HEK293T (cell line): Measurements from ENCODE around the gene JARID2.

Experiments
- CTCF ChIA-PET: fragments of 350-600 bp; formaldehyde crosslinking; extraction: SDS; loops from one replicate; lab custom pipeline; 2021; ENCODE audit warnings: antibody characterized with exemption, inconsistent platforms; lab: Yijun Ruan, JAX
- POLR2A ChIA-PET: fragments of 350-600 bp; formaldehyde crosslinking; extraction: SDS; loops from one replicate; lab custom pipeline; 2020; ENCODE audit warnings: antibody characterized with exemption, inconsistent platforms; lab: Yijun Ruan, JAX
- DNase-seq: peaks from one replicate; pipeline ENCODE4 v3.0.0; 2012; ENCODE audit warnings: mixed read lengths; ENCODE audit errors: extremely low spot score
- ARNT ChIP-seq: fragments of 450-650 bp; IDR thresholded peaks from 2 replicates; pipeline ENCODE4 v1.6.1; 2017; ENCODE audit warnings: mild to moderate bottlenecking
- BHLHE40 ChIP-seq: fragments of 450-650 bp; IDR thresholded peaks from 2 replicates; pipeline ENCODE4 v1.6.1; 2016; ENCODE audit warnings: mild to moderate bottlenecking, moderate library complexity, borderline replicate concordance
- CTBP1 ChIP-seq: fragments of 450-650 bp; IDR thresholded peaks from 2 replicates; pipeline ENCODE4 v1.6.1; 2016; ENCODE audit warnings: borderline replicate concordance
- ELF4 ChIP-seq: fragments of 450-650 bp; IDR thresholded peaks from 2 replicates; pipeline ENCODE4 v1.6.1; 2017; ENCODE audit warnings: antibody characterized with exemption
- FOXA1 ChIP-seq: fragments of 450-650 bp; IDR thresholded peaks from 2 replicates; pipeline ENCODE4 v1.6.1; 2016; ENCODE audit warnings: mild to moderate bottlenecking
- FOXK2 ChIP-seq: fragments of 450-650 bp; IDR thresholded peaks from 2 replicates; pipeline ENCODE4 v1.6.1; 2016; ENCODE audit warnings: mild to moderate bottlenecking
- FOXM1 ChIP-seq: fragments of 450-650 bp; IDR thresholded peaks from 2 replicates; pipeline ENCODE4 v1.6.1; 2017; ENCODE audit warnings: mild to moderate bottlenecking, borderline replicate concordance
- HDGF ChIP-seq: fragments of 450-650 bp; IDR thresholded peaks from 2 replicates; pipeline ENCODE4 v1.6.1; 2017; ENCODE audit warnings: antibody characterized with exemption, borderline replicate concordance
- L3MBTL2 ChIP-seq: fragments of 450-650 bp; conservative IDR thresholded peaks from 2 replicates; pipeline ENCODE4 v1.6.1; 2016; ENCODE audit warnings: mild to moderate bottlenecking
- LEF1 ChIP-seq: fragments of 450-650 bp; IDR thresholded peaks from 2 replicates; pipeline ENCODE4 v1.6.1; 2017; ENCODE audit warnings: mild to moderate bottlenecking, borderline replicate concordance
- NFRKB ChIP-seq: fragments of 450-650 bp; IDR thresholded peaks from 2 replicates; pipeline ENCODE4 v1.6.1; 2016; ENCODE audit warnings: mild to moderate bottlenecking, moderate library complexity
- SP1 ChIP-seq: fragments of 450-650 bp; IDR thresholded peaks from 2 replicates; pipeline ENCODE4 v1.6.1; 2017
- SUZ12 ChIP-seq: fragments of 450-650 bp; IDR thresholded peaks from 2 replicates; pipeline ENCODE4 v1.6.1; 2016; ENCODE audit warnings: mild to moderate bottlenecking
- TARDBP ChIP-seq: fragments of 450-650 bp; IDR thresholded peaks from 2 replicates; pipeline ENCODE4 v1.6.1; 2016
- ZNF384 ChIP-seq: fragments of 450-650 bp; IDR thresholded peaks from 2 replicates; pipeline ENCODE4 v1.6.1; 2016
- TF ChIP-seq, protein P1 (sequence below): fragments of 450-650 bp; IDR thresholded peaks from 2 replicates; pipeline ENCODE4 v1.6.1; 2016

JARID2 gene

DNA sequence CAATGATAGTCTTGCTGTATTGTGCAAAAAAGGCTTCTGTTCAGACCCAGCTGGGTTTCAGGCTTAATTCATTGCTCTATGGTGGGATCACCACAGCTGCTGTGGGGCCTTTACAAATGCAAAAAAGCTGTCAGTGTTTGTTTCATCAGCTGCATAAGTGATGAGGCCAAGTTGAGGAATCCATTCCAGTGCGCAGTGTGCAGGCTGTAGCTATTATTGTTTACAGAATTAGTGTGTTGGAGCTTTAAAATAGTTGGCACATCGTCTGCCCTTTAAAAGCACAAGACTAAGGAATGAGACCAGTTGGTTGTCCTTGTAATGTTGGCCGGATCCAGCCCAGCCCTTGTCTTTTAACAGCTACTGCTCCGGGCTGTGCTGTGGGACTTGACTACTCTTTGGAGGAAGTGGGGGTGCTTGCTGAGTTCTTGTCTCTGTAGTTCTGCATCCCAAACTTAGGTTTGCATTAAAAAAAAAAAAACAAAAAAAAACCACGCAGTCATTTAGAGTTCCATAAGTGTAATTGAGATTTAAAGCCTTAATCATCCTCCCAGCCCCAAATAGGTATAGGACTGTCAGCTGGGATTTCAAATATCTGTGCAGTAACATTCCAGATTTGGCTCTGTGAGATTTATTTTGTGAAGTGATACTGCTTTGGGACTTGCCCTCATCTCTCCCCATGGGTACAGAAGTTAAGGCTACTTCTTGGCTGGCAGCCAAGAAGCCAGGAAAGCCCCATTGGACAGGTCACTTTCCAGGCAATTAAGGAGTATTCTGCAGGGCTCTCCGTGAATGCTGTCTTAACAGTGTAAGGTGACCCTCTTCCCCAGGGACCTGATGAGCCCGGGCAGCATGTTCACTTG is 19.3 kb downstream of the JARID2 start:
- ChIA-PET CTCF (interaction anchor here (0.7 kb wide), 1 partner anchor 136 kb away, joined by 3 read pairs; no protein-coding TSS in a partner anchor), POLR2A (no interaction called here)
- TF ChIP-seq ELF4 (no peak), HDGF (no peak), CTBP1 (no peak), LEF1 (no peak), ZNF384 (no peak), SUZ12 (no peak), SP1 (no peak), L3MBTL2 (no peak), BHLHE40 (no peak), NFRKB (no peak), TARDBP (no peak), ARNT (no peak), FOXM1 (no peak), FOXK2 (no peak)
- no peak for DNase-seq

DNA sequence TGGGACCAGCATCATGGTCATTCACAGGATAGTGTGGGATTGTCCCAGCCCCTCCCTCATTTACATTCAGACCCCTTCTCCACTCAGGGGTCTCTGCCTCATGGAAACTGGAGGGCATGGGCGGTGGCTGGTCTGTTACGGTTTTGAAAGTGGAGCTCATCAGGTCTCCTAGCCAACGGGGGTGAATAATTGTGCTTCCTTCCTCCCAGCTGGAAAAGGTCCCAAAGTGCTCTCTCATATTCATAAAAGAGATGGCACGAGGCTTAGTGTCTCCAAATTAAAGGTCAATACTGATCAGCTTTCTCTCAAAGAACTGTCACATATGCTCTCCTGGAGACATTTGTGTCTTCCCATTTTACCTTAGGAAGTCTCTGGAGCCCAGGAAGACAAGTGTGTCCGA is 19.9 kb downstream of the JARID2 start:
- ChIA-PET POLR2A (no interaction called here), CTCF (interaction anchor here (0.6 kb wide), 1 partner anchor 179 kb away, joined by 5 read pairs; no protein-coding TSS in a partner anchor)
- TF ChIP-seq ELF4, result no peak
- TF ChIP-seq L3MBTL2, result no peak
- no peak for TF ChIP-seq HDGF
- TF ChIP-seq BHLHE40, result no peak
- no peak for TF ChIP-seq ZNF384
- TF ChIP-seq TARDBP, result no peak
- no peak for TF ChIP-seq FOXM1
- TF ChIP-seq ARNT, result no peak
- no peak for TF ChIP-seq SUZ12
- TF ChIP-seq FOXA1, result no peak
- no peak for TF ChIP-seq CTBP1
- no peak for TF ChIP-seq FOXK2
- TF ChIP-seq, protein P1, sequence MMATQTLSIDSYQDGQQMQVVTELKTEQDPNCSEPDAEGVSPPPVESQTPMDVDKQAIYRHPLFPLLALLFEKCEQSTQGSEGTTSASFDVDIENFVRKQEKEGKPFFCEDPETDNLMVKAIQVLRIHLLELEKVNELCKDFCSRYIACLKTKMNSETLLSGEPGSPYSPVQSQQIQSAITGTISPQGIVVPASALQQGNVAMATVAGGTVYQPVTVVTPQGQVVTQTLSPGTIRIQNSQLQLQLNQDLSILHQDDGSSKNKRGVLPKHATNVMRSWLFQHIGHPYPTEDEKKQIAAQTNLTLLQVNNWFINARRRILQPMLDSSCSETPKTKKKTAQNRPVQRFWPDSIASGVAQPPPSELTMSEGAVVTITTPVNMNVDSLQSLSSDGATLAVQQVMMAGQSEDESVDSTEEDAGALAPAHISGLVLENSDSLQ, result no peak
- TF ChIP-seq LEF1, result no peak
- TF ChIP-seq NFRKB, result no peak
- no peak for TF ChIP-seq SP1
- DNase-seq, result no peak

DNA sequence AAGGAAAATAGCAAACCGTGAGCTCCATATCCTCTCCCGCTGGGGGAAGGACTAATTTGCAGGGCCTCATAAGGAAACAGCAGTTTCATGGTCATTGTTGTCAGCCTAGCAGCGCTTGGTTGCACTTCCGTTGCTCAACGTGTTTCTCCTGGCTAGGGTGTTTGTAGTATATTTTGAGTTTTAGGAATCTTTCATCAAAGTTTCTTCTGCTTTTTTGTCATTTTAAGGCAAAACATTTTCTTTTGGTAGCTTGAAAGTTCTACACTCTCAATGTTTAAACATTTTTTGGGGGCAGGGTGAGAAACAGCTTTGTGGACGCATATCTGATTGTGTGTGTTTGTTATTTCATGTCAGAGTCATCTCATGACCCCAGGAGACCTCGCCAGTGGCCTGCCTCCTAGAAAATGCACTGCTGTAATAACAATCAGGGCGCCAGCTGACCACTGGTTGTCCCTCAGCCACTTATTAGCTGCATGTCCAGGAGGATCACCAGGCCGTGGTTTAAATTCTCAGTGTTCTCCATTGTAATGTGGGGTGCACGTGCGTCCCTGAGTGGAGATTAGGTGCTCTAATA is 20.6 kb downstream of the JARID2 start:
- ChIA-PET POLR2A (no interaction called here), CTCF (interaction anchor here (0.6 kb wide), 1 partner anchor 178 kb away, joined by 5 read pairs; no protein-coding TSS in a partner anchor)
- DNase-seq, result no peak
- TF ChIP-seq SUZ12 (no peak), NFRKB (no peak), FOXM1 (no peak), ELF4 (no peak), ARNT (no peak), CTBP1 (no peak), HDGF (no peak), SP1 (no peak), FOXK2 (no peak), FOXA1 (no peak), L3MBTL2 (no peak), BHLHE40 (no peak), LEF1 (no peak), TARDBP (no peak), ZNF384 (no peak)
- TF ChIP-seq, protein P1, result no peak

DNA sequence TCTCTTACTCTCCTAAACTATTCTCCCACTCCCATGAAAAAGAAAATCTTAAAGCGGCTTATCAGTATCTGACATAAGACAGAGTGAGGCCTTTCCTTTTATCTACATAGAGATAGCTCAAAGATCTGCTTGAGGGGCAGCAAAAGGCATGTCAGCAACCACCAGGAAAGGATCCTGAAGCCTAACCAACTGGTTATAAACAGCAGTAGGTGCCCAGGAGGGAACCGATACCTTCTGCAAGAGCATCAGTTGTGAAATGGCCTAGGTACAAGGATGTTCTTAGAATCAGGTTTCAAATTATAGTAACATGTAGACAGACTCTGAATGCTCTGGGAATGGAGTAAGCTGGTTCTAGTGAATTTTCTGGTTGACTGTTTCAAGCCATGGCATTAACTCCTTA is 21.4 kb downstream of the JARID2 start:
- CTCF ChIA-PET, result no interaction called here
- TF ChIP-seq ELF4 (no peak), L3MBTL2 (no peak), FOXM1 (no peak), ARNT (no peak), CTBP1 (no peak), TARDBP (no peak), BHLHE40 (no peak), NFRKB (no peak), FOXK2 (no peak), HDGF (no peak)
- POLR2A ChIA-PET, result no interaction called here
- DNase-seq, result no peak

DNA sequence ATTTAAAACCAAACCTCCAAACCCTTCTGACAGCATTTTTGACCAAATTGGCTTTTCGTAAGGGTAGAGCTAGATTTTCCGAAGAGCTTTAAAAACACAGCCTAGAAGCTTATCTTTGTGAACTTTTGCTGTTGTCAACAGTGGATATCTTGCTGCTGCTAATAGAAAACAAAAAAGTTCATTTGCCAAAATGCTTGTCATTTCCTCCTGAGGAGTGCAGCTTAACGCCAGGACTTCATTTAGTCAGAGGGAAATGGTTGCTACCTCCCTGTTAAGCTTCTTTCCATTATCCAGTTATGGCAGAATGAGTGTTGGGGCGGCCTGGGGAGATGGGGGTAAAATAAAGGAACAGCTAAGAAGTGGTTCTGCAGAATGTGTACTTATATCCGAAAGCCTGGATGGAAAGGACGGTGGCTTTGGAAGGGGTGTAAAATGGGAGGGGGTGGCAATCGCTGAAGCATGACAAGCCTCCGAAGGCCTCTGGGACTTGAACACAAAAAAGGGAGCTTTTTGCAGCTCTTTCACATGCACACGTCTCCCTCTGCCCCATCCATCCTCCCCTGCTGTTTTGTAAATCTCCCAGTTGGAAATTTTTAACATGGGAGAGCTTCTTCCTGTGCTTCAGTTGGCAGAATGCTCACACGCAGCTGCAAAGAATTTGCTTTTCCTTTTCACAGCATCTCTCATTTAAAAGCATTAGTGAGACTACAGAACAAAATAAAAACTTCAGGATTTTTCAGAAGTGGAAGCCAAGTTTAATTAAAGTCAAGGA is 22.5 kb downstream of the JARID2 start:
- ChIA-PET CTCF (no interaction called here), POLR2A (interaction anchor here (1.4 kb wide), 1 partner anchor 23 kb away, joined by 3 read pairs; the partner anchor contains the start of gene JARID2)
- TF ChIP-seq L3MBTL2 (no peak), FOXM1 (no peak), FOXK2 (no peak), ZNF384 (no peak), ELF4 (no peak), FOXA1 (no peak), CTBP1 (no peak), SUZ12 (no peak), NFRKB (no peak), SP1 (no peak), LEF1 (no peak), ARNT (no peak), BHLHE40 (no peak)
- DNase-seq, result no peak
